Heart right ventricle (tissue), 16 donors: ENCODE data around the gene MEI4. TPM values are rescaled to one million over a fixed set of nuclear protein-coding genes. Genes with fewer than 3 reads are reported as not detected.

Experiments
- ATAC-seq, 8 donors: fragments of 200-7000 bp; cut with Tn5 transposase; one replicate each; pipeline ENCODE4 v1.9.1; 2020; ENCODE audit warnings: mild to moderate bottlenecking in 8 of 8, moderate library complexity in 8 of 8, moderate number of reproducible peaks in 1 of 8
- DNase-seq, 2 donors: peaks; one replicate each; pipeline ENCODE4 v3.0.0-alpha.2; 2020
- H3K27ac ChIP-seq, 10 donors: fragments of 200-600 bp; sonication (generic) in 2 of 10; one replicate each; pipeline versions ENCODE4 v1.5.0 to v1.8.0; 2020 to 2022; ENCODE audit warnings: mild to moderate bottlenecking in 3 of 10
- H3K27me3 ChIP-seq, 7 donors: fragments of 200-600 bp; one replicate each; pipeline ENCODE4 v1.8.0; 2021 to 2022; ENCODE audit warnings: mild to moderate bottlenecking in 2 of 7
- H3K36me3 ChIP-seq, 9 donors: fragments of 200-600 bp; sonication (generic) in 1 of 9; one replicate each; pipeline versions ENCODE4 v1.5.0 to v1.8.0; 2020 to 2022; ENCODE audit warnings: mild to moderate bottlenecking in 2 of 9
- H3K4me1 ChIP-seq, 9 donors: fragments of 200-600 bp; sonication (generic) in 1 of 9; one replicate each; pipeline versions ENCODE4 v1.5.0 to v1.8.0; 2020 to 2022; ENCODE audit warnings: mild to moderate bottlenecking in 4 of 9
- H3K4me3 ChIP-seq, 10 donors: fragments of 200-600 bp; sonication (generic) in 2 of 10; one replicate each; pipeline versions ENCODE4 v1.5.0 to v1.8.0; 2020 to 2022; ENCODE audit warnings: mild to moderate bottlenecking in 7 of 10, moderate library complexity in 2 of 10
- H3K9me3 ChIP-seq, 11 donors: fragments of 200-600 bp in 10 of 11; sonication (generic) in 2 of 11; one replicate each; pipeline versions ENCODE4 v1.5.0 to v1.8.0; 2013 to 2022; ENCODE audit warnings: mild to moderate bottlenecking in 2 of 11, control low read depth in 1 of 11, moderate library complexity in 1 of 11
- WGBS, 2 donors: extraction: QIAGEN DNeasy Blood & Tissue Kit; methylation state at CpG; one replicate each; pipeline ENCODE4 v1.1.7; 2013; ENCODE audit warnings: inconsistent platforms in 1 of 2; 5-methylcytosine and 5-hydroxymethylcytosine counted together
- intact Hi-C, 10 donors: fragments of 100-400 bp; cut with DNase I; formaldehyde crosslinking; loops; one replicate each; pipeline versions ENCODE4 v1.11.1 to v1.14.2; 2022
- polyA plus RNA-seq, 2 donors: library from polyadenylated mRNA; stranded (reverse); fragments of 200-250 nt; gene quantifications; one replicate each; pipeline ENCODE4 v1.2.3, GENCODE V29; 2013
- total RNA-seq, 10 donors: library from RNA; stranded (reverse); fragmentation: NEBNext Ultra II Directional in 3 of 10; extraction: Animal tissue kit (Norgen Biotek cat#: 25700) in 3 of 10; gene quantifications; one replicate each; pipeline versions ENCODE4 v1.2.1 to v1.2.4, GENCODE V29; 2021 to 2023
- TF ChIP-seq, protein P1 (sequence below), 9 donors: fragments of 200-600 bp; sonication (generic) in 2 of 9; IDR thresholded peaks; one replicate each; pipeline versions ENCODE4 v1.5.0 to v1.8.0; 2021 to 2022; ENCODE audit warnings: antibody characterized with exemption in 9 of 9, mild to moderate bottlenecking in 5 of 9, moderate library complexity in 1 of 9
- donor health status: Arrhythmogenic right ventricular cardiomyopathy.
- donor health status: ischemic (EF 13 %, LVEDD 7.1; RV severe dilation, severe dysfunction).
- donor health status: healthy with polysubstance abuse.
- donor health status: DM: no; HTN: yes; CAD: no.
- donor health status: DM: no; HTN: no; CAD: no.
- donor health status: ischemic (EF 25% LVEDD 6.9; RV normal size, moderate dysfunction).
- donor health status: ischemic (EF 25% LVEDD 5.7; RV mildly dilated, moderate dysfunction).
- donor health status: healthy.
- donor health status: DM: yes; HTN: yes; CAD: no.
- donor health status: Ischemic cardiomyopathy.
- donor health status: ischemic (EF 35%, LVEDD 5.7; RV mildly dilated, moderate dysfunction).
- donor health status: nonischemic (EF 11% LVEDD 7.7; RV severe dilation, severe dysfunction).
- donor health status: DM: yes; HTN: yes; CAD: no.
- donor health status: PGD.
- donor health status: ischemic (EF 29% LVEDD 5.4; RV normal size, mild dysfunction).
- donor health status: nonischemic (EF 23%, LVEDD 6.1; RV moderate dilation, normal function).

MEI4 gene
- total and polyA plus RNA-seq, 12 donors = under 0.01 to 1.1 (median 0.49) TPM; not detected in 1

DNA sequence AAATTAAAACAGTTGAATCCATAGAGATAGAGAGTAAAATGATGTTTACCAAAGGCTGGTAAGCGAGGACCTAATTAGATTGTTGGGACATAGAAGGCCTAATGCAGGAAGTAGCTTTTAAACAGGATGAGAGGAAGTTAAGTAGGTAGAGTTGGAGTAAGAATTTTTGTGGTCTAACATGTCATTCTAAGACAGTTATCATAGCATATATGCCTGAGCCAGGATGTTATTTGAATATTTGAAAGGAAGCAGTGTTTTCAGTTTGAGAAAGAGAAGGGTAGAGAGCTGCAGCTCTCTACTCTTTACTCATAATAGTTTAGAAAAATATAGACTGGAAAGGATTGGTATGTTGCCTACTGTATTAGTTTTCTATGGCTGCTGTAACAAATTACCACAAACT lies 121.6 kb downstream of the MEI4 start:
- Histone ChIP-seq H3K4me3 (no peak overlapping the region), H3K27me3 (no peaks in the 10 kb centered on the region), H3K9me3 (peaks cover 0 to 6% (median 0%) of the 10 kb centered on the region in 11 donors), H3K4me1 (no peaks in the 10 kb centered on the region), H3K27ac (no peak overlapping the region), H3K36me3 (no peaks in the 10 kb centered on the region)
- WGBS, 2 donors = 70 to 80% methylated on average over 1 of the region's 1 CpG
- intact Hi-C loops = no loop called here
- TF ChIP-seq, protein P1, sequence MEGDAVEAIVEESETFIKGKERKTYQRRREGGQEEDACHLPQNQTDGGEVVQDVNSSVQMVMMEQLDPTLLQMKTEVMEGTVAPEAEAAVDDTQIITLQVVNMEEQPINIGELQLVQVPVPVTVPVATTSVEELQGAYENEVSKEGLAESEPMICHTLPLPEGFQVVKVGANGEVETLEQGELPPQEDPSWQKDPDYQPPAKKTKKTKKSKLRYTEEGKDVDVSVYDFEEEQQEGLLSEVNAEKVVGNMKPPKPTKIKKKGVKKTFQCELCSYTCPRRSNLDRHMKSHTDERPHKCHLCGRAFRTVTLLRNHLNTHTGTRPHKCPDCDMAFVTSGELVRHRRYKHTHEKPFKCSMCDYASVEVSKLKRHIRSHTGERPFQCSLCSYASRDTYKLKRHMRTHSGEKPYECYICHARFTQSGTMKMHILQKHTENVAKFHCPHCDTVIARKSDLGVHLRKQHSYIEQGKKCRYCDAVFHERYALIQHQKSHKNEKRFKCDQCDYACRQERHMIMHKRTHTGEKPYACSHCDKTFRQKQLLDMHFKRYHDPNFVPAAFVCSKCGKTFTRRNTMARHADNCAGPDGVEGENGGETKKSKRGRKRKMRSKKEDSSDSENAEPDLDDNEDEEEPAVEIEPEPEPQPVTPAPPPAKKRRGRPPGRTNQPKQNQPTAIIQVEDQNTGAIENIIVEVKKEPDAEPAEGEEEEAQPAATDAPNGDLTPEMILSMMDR (IDR thresholded peaks at IDR 0.05) = no peak
- no peak for ATAC-seq
- no peak for DNase-seq

DNA sequence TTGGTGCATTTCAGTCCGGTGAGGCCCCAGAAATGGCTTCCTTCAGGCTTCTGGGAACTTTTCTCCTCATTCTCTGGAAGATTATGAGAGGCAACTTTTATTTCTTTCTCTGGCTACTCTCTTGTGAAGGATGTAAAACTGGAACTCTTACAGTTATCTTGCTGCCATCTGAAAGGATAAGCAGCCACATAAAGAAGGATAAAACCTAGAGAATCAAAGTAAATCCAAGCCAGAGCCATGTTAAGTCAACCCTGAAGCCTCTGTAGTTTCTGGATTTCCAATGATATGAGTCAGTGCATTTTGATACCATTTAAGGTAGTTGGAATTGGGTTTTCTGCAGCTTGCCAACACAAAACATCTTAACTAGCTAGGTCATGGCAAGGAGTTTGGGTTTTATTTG lies 123.6 kb downstream of the MEI4 start:
- Histone ChIP-seq H3K4me3 (no peak overlapping the region), H3K27me3 (no peaks in the 10 kb centered on the region), H3K36me3 (no peaks in the 10 kb centered on the region), H3K27ac (no peak overlapping the region), H3K9me3 (peaks cover 0 to 3% (median 0%) of the 10 kb centered on the region in 11 donors), H3K4me1 (no peaks in the 10 kb centered on the region)
- 64 to 66% methylated on average over 1 of the region's 1 CpG for WGBS, 2 donors
- TF ChIP-seq, protein P1 (IDR thresholded peaks at IDR 0.05) = no peak
- intact Hi-C loops = no loop called here
- ATAC-seq (no peak), DNase-seq (no peak)

- no peaks in the 10 kb centered on the region for H3K9me3 ChIP-seq
- ATAC-seq = no peak
- no peaks in the 10 kb centered on the region for H3K36me3 ChIP-seq
- no peaks in the 10 kb centered on the region for H3K4me1 ChIP-seq
- no peaks in the 10 kb centered on the region for H3K27me3 ChIP-seq
- intact Hi-C loops = no loop called here
- no peak overlapping the region for H3K27ac ChIP-seq
- TF ChIP-seq, protein P1 (IDR thresholded peaks at IDR 0.05) = no peak
- DNase-seq = no peak
- no peak overlapping the region for H3K4me3 ChIP-seq
- WGBS, 2 donors = 92 to 94% methylated on average over 4 of the region's 4 CpGs
These were observed 125.7 kb downstream of the MEI4 start for GRCh38 chr6:77778527-77778926.

DNA sequence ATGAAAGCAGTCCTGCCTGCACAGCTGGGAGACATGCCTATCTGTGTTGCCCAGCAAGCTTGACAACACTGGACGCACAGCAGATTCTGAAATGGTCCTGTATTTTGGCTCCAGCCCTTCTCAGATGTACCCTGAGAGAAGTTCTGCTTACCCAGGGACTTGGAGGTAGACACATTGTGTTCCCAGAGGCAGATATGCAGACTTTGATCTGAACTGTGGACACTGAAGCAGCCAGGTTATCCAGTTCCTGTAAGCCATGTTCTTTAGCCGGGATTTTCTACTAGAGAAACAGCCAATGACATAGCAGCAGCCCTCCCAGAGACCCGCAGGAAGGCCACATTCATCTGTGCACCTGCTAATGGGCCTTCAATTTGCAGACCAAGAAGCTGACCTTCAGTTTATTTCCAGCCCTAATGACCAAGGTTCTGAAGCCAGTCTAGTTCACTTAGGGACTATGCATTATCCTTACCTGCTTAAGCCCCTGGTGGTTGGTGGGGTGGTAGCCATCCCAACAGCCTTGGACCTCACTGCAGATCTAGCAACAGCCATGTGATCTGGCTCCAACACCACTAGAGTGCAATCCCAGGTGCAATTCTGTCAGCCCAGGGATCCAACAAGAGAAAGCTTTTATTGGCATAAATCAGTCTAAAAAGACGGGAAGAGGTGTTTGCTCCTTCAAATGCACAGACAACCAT lies 134.2 kb downstream of the MEI4 start:
- 89 to 90% methylated on average over 4 of the region's 4 CpGs for WGBS, 2 donors
- Histone ChIP-seq H3K36me3 (no peaks in the 10 kb centered on the region), H3K4me1 (no peaks in the 10 kb centered on the region), H3K27me3 (no peaks in the 10 kb centered on the region), H3K4me3 (no peak overlapping the region), H3K27ac (no peak overlapping the region), H3K9me3 (peaks cover 0 to 14% (median 0%) of the 10 kb centered on the region in 11 donors)
- TF ChIP-seq, protein P1 (IDR thresholded peaks at IDR 0.05) = no peak
- ATAC-seq = no peak
- no peak for DNase-seq
- intact Hi-C loops = no loop called here
